M059J (cell line): ENCODE results near the gene TNNI3K. TPM values are rescaled to one million over a fixed set of nuclear protein-coding genes. Genes with fewer than 3 reads are reported as not detected.
A peak's percentile ranks its signal among the peaks of the same experiment; 100 is the strongest.

Source experiments
- DNase-seq: peaks from one replicate; pipeline ENCODE4 v3.0.0-alpha.2; 2012; ENCODE audit warnings: low read depth
- total RNA-seq: library from RNA; depleted of rRNA; stranded (reverse); fragments of >200 nt; shearing (Covaris generic); gene quantifications from 2 replicates; pipeline ENCODE4 v1.2.3, GENCODE V29; 2014

Gene TNNI3K
- total RNA-seq, 1 experiment from 2014 or later = not detected

GRCh38 chr1:74436078-74436477 is 200.9 kb downstream of the TNNI3K start:
- no peak for DNase-seq

- DNase-seq = no peak
These were observed 201.8 kb downstream of the TNNI3K start for GRCh38 chr1:74437035-74437434.

DNA sequence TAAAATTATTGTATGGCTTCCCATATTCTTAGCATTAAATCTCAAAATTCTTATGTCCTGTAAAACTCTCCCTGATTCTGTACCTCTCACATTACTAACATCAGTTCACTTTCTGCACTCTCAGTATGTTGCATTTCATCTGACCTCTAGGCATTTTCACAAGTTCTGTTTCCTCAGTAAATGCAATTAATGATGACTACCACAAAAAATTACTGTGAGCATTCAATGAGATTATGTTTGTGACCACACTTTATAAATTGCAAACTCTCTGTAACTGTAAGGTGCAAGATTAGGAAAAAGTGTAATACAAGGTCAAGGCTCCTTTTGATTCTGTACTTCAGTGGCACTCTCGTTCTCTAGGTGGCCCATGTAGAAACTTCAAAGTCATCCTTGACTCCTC is 216.8 kb downstream of the TNNI3K start:
- no peak for DNase-seq

- DNase-seq = no peak
These were observed 218.1 kb downstream of the TNNI3K start for GRCh38 chr1:74453277-74453676.

DNA sequence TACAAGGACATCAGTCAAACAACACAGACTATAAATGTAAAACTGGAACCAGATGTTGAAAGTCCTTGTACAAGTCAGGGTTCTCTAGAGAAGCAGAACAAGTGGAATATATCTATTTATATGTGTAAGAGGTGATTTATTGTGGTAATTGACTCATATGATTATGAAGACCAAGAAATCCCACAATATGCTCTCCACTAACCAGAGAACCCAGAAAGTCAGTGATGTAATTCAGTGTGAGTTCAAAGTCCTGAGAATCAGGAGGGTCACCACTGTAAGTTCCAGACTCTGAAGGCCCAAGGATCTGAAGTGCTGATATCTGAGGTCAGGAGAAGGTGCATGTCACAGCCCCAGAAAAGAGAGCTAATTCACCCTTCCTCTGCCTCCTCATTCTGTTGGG is 220.2 kb downstream of the TNNI3K start:
- no peak for DNase-seq

DNA sequence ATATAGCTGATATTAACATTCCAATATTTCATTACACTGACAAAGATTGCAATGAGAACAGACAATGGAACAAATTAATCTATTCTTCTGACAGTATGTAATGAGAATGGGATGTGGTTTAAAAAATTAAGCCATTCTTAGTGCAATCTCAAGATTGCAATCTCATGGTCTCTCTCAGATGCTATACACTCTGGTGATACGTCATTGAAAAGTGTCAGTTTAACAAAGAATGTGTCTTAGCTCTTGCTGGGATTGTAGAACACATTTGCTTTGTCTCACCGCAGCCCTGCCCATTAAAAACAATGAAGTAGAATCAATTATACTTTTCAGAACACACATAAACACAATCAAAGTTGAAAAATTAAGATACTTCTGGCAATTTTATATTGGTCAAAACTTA is 222.1 kb downstream of the TNNI3K start:
- DNase-seq = no peak

GRCh38 chr1:74463333-74463988 is 228.3 kb downstream of the TNNI3K start:
- peak; percentile 12 for DNase-seq

GRCh38 chr1:74464037-74464436 is 228.8 kb downstream of the TNNI3K start:
- no peak for DNase-seq

- DNase-seq = no peak
These were observed 230.1 kb downstream of the TNNI3K start for GRCh38 chr1:74465193-74465681.

- DNase-seq = no peak
These were observed 232.7 kb downstream of the TNNI3K start for GRCh38 chr1:74467786-74468377.

DNA sequence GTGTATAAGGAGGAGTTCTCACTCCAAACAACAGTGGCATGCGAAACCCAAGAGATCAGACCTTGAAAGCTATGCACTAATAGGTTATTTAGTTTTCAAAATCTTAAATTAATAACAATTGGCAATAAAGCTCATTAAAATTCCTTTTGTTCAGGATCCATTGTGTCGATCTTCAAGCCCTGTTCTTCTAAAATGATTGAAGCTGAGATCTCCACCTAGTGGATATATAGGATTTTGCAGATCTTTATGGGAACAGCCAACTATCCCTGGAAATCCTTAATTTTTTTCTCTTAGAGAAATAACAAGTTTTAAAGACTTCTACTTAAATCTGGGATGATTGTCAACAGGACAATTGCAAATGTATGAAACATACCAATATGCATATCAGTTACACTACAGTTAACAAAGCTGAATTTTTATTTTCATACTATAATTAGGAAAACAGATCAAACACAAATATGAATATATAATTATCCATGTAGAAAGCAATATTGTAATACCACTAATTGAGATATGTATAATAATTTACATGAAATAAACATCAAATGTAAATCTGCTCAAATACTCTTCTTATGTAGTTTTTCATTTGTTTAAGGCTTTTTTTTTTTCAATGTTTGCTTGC is 233.9 kb downstream of the TNNI3K start:
- DNase-seq = peak; percentile 36

- no peak for DNase-seq
These were observed 235.1 kb downstream of the TNNI3K start for GRCh38 chr1:74470251-74470650.

GRCh38 chr1:74470936-74471335 is 235.7 kb downstream of the TNNI3K start:
- no peak for DNase-seq

GRCh38 chr1:74471470-74471869 is 236.3 kb downstream of the TNNI3K start:
- DNase-seq = no peak

DNA sequence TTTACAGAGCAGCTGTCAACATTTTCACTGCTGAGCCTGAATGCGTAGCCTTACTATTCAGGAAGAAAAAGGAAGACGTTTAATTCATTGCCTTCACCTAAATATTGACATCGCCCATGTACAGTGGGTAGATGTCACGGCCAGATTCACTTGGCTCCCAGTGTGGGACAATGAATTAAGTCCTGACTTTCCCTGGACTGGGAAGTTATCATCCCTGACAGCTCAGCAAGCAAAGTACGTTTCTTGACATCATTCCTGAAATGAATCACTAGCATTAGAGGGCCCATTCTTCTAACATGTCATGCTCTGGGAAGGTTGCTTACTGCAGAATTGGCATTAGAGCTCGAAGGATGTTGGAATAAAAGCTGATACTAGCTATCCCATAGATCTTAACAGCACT is 239.4 kb downstream of the TNNI3K start:
- DNase-seq = no peak

DNA sequence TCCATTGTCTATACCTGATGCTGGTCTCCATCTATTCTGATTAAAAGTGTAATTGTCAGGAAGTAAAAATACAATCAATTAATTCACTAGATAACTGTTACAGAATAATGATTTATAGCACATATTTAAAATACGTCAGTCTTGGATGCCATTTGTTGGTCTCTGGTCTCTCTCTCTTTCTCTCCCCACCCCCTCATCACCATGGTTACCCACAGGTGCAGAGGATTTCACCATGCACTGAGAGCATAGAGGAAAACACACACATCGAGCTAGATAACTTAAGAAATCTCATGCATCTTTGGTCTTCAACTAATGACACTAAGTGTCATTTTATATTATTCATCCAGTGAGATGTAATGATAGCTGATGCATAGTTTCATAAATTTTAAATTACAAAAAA is 243.8 kb downstream of the TNNI3K start:
- DNase-seq = no peak

DNA sequence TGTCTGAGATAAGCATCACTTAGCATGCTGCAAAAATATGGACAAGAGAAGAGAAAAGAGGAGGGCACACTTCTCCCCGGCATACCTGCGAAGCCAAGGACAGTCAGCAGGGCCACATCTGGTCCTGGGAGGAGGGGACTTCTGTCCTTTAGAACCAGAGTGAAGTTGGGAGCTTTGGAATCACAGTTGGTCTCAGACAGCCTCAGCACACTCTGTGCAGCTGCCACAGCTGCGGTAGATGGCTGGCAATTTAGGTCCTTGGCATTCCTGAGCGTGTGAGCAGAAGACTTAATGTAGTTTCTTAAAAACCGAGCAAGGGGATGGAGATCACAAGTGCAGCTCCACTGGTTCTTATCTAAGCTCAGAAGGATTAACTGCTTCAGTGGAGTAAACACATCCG is 244.9 kb downstream of the TNNI3K start:
- no peak for DNase-seq

- DNase-seq = no peak
These were observed 246.4 kb downstream of the TNNI3K start for GRCh38 chr1:74481607-74482006.

GRCh38 chr1:74485622-74486021 is 250.4 kb downstream of the TNNI3K start:
- DNase-seq = no peak

- no peak for DNase-seq
These were observed 250.8 kb downstream of the TNNI3K start for GRCh38 chr1:74486036-74486435.

DNA sequence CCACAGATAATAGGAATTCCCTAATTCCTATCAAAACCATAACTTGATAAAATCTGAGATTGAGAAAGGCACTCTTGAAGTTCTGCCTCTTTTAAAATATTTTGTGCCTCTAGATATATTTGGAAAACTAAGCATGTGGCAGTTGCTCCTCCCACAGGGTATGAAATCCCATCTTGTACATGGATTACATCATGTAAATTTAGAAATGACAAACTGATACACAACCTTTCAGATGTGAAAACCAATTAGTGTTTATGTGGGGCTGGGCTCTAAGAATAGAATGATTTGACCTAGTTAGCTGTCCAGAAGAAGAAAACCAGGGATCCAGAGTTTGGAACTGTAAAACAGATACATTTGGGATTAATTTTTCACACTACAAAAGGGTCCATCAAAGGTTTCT is 261.5 kb downstream of the TNNI3K start:
- DNase-seq = no peak

DNA sequence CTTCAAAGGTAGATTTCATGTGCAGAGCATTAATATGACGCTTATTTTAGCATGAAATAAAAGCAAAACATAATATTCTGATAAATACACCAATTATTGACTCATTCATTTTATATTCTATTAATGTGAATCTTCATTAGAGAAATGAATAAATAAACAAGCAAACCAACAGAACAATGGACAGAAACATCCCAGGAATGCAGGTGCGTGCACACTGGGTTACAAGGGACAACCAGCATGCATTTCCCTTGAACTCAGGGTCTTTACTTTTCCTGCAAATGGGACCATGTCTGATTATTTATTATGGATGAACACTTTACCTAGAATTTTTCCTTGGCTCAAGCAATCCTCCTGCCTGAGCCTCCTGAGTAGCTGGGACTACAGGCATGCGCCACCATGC is 263.7 kb downstream of the TNNI3K start:
- DNase-seq = no peak

DNA sequence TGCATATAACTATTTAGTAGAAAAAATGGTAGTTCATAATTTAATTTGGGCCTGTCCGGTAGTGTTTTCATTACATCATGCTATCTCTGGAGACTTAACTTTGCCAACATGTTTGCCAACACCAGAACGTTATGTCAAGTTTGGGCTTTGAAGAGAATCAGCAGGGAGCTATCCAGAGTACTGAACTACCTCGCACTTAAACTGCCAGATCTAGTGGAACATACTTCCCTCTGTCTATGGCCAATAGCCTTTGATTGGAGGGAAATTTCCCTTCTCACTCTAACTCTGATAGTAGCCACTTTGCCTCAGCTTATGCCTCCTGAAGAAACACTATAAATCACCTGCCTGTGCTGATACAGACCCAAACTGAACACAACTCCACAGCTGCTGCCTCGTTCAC is 267.2 kb downstream of the TNNI3K start:
- peak; percentile 38 for DNase-seq
